ENCODE results near the gene TTYH3. TPM values are rescaled to one million over a fixed set of nuclear protein-coding genes. Genes with fewer than 3 reads are reported as not detected.

Gene TTYH3
- total and polyA plus RNA-seq, 2 of the 13 experiments (the other 11 are each of a cell fraction or from before 2014, with no cell fraction given): 26.3 to 50.0 TPM

- TF ChIP-seq KIAA2018 (CRISPR knock-in tag; IDR thresholded peaks at IDR 0.05; ENCODE audit: borderline replicate concordance) (no peak), ZNF30 (CRISPR knock-in tag; IDR thresholded peaks at IDR 0.05) (no peak), ZNF543 (CRISPR knock-in tag; IDR thresholded peaks at IDR 0.05) (0 out of 2 replicates have a peak, but pooled peaks have one; percentile 49), ZNF512B (CRISPR knock-in tag; IDR thresholded peaks at IDR 0.05; ENCODE audit: borderline replicate concordance) (peak; percentile 58; the same call in 1 of the 2 replicates), GATAD1 (CRISPR knock-in tag; IDR thresholded peaks at IDR 0.05) (no peak), ZFX (CRISPR knock-in tag; IDR thresholded peaks at IDR 0.05; ENCODE audit: low read depth) (peak; percentile 29; the same call in 1 of the 2 replicates), HMGXB4 (CRISPR knock-in tag; IDR thresholded peaks at IDR 0.05; ENCODE audit: borderline replicate concordance in 1 of 2, low read depth in 1 of 2) (no peak), LBX2 (CRISPR knock-in tag; IDR thresholded peaks at IDR 0.05; ENCODE audit: borderline replicate concordance) (no peak), RXRA (CRISPR knock-in tag; IDR thresholded peaks at IDR 0.05) (no peak; the same call in 1 of the 2 replicates), ZBTB1 (CRISPR knock-in tag; IDR thresholded peaks at IDR 0.05; ENCODE audit: borderline replicate concordance) (no peak), KLF16 (CRISPR knock-in tag; IDR thresholded peaks at IDR 0.05) (no peak), ZNF629 (CRISPR knock-in tag; conservative IDR thresholded peaks at IDR 0.05) (peak; percentile 98), BATF2 (CRISPR knock-in tag; IDR thresholded peaks at IDR 0.05) (no peak)
These were observed 4.3 kb upstream of the TTYH3 start (continued) for GRCh38 chr7:2627258-2628129.

Measured in HepG2 (cell line).